Right renal cortex interstitium (tissue), 3 donors: ENCODE results near the gene EPHA5. TPM values are rescaled to one million over a fixed set of nuclear protein-coding genes. Genes with fewer than 3 reads are reported as not detected.

Experiments
- DNase-seq, 3 donors: peaks; one replicate each; pipeline ENCODE4 v3.0.0-alpha.2; 2013; ENCODE audit warnings: low read depth in 3 of 3, low spot score in 2 of 3
- polyA plus RNA-seq, 3 donors: library from polyadenylated mRNA; unstranded; fragments of 120-200 nt; gene quantifications; one replicate each; pipeline ENCODE4 v1.2.1, GENCODE V29; 2013; ENCODE audit not compliant: insufficient read length in 3 of 3

EPHA5 gene
- under 1 TPM; 0.34 to 0.57 (median 0.46) TPM for polyA plus RNA-seq

- DNase-seq = peak; percentile 53 to 62 (median 56)
Measured at GRCh38 chr4:65670331-65671031, at the start of gene EPHA5. TSS of gene EPHA5 (minus strand) at chr4:65670489. CDS start at chr4:65669742, 747 bp downstream.

DNA sequence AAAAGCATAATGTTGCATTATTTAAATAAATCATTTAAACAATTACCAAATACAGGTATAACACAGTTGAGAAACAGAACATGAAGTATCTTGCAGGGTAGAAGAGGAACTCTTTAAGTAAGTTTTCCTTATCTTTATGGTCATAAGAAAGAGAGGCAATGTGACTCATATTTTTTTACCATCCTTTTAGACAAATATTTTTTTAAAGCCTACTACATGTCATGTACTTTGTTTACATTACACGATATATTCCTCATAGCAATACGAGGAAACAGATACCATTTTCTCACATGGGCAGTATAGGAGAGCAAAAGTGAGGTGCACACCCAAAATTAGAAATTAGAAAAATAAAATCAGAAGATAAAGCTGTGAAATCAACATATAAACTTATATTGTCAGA is 49.3 kb upstream of the EPHA5 start:
- DNase-seq = no peak

DNA sequence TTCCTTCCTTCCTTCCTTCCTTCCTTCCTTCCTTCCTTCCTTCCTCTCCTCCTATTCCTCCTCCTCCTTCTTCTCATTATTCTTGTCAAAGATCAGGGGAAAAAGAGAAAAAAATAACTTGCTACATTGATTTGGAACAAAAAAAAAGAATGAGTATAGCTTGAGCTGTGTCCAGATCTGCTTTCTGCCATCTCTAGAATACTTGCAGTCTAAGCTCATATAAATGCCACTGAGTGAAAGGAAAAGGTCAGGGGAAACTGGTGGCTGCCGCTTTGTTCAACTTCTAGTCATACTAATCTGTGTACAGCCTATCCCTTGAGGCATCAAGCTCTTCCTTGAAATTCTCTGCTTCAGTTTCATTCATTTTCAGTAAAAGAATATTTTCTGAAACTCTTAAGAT is 28.3 kb upstream of the EPHA5 start:
- no peak for DNase-seq

DNA sequence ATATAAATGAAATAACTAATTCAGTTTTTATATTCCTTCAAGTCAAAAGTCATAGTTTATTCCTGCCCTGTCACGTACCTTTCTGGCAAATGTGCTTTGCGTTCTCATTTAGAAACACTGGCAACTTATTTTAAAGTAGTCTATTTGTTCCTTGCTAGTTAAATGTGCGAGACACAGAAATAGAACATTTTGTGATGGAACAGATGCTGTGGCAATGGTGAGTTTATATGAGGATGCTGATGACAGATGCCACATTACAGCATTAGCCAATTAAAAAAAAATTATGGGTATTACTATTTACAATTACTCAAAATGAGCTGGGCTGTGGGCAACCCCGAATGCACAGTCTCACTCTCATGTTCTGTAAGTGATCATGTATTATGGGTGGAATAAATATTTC is 26.1 kb upstream of the EPHA5 start:
- no peak for DNase-seq

- no peak for DNase-seq
Measured at GRCh38 chr4:65671372-65671771, 1.1 kb upstream of the EPHA5 start.

DNA sequence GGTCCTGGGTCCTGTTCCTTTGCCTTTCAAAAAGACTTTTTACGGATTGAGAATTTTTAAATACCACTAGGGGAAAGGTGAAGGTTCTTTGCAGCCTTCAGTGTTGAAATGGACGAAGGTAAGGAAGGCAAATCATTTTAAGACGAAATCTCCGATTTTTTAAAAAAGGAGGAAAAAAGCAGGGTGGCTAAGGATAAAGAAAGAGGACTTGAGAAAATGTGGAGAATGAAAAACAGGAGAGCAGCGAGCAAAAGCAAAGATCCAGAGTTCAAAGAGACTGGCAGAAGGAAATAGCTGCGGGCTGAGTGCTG is 314 bp downstream of the EPHA5 start:
- no peak for DNase-seq

DNA sequence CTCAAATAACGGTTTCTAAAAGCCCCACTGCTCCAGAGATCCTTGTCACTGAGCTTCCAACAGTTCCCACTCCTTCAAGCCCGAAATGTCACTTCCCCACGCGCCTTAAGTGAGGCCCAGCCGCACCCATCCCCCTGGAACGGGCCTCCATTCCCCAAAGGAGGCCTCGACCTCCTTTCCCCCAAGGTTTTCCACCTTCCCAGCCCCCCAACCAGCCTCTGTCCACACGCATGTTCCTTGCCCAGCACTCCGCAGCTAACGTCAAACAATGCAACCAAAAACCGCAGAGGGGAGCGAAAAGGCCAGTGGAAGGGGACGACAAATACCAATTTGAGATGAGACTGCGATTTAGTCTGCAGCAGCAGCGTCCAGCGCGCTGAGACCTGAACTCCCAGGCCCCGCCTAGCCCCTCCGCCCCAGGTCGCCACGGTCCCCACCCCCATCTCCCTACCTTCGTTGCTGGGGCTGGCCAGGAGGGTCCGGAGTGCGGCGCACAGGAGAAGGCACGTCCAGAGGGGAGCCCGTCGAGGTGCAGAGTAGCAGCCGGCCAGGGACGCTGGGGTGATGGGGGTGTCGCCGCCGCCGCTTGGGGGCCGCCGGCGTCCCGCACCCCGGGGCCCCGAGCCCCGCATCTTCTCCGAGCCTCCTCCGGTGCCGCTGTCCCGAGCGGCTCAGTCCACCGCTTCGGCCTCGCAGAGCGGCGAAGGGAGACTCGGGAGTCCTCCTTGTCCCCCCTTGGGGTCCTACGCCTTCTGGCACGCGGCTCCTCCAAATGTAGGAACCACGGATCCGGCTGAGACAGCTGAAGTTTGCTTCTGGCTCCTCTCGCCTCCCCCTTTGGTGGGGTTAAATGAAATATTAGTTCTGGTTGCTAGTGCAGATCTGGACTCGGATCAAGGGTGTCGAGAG is 924 bp downstream of the EPHA5 start:
- DNase-seq = no peak

- no peak for DNase-seq
Measured at GRCh38 chr4:65668201-65669089, 1.8 kb downstream of the EPHA5 start.

GRCh38 chr4:65667506-65668041 is 2.7 kb downstream of the EPHA5 start:
- DNase-seq = no peak

GRCh38 chr4:65665771-65666523 is 4.3 kb downstream of the EPHA5 start:
- no peak for DNase-seq

- DNase-seq = no peak
Measured at GRCh38 chr4:65661471-65661870, 8.8 kb downstream of the EPHA5 start.

GRCh38 chr4:65658117-65658516 is 12.2 kb downstream of the EPHA5 start:
- no peak for DNase-seq

DNA sequence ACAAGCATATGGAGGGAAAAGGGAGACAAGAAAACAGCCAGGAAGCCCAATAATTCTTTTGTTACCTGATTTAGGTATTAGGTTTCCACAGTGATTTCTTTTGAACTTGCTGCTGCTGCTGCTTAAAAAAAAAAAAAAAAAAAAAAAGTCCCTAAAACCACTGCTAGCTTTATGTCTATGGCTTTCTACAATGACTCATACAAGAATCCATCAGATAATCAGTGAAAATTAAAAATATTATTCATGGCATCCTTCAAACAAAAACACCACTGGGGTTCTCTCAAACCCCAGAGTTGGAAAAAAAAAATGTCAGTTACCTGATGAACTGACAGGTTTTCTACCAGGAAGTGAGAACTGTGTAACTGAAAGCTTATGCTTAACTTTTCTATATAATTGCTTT is 14.3 kb downstream of the EPHA5 start:
- DNase-seq = no peak

DNA sequence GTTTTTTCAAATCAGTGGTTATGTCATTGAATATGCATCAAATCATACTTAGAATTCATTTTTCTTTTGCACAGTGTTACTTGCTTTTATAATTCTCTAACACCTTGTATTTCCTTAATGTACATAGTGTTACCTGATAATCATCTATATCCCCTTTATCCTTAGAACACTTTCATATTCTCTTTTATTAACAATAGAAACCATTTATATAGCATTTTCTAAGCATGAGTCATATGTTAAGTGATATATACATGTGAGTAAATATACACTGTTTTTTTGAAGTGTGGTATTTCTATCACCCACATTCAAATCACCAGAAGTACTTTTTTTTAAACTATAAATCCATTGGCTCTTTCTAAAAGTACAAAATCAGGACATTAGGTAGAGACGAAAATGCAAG is 15.3 kb downstream of the EPHA5 start:
- no peak for DNase-seq

GRCh38 chr4:65653740-65654361 is 16.4 kb downstream of the EPHA5 start:
- DNase-seq = no peak

DNA sequence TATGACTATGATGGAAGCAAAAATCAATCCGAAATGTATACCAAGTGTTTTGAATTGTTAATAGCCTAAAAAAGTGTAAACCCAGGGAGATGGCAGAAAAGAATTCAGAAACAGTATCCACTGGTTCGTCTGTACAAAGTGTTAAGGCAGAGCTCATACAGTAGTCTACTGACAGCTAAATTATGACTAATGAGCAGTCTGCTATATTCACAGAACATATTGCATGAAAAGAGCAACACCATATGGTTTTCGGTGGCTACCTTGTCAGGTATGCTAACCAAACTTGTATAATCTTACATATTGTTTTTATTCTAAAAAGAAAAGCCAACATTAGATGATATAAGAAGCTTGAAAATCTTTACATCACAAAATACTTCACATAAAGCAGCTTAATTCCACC is 18.5 kb downstream of the EPHA5 start:
- no peak for DNase-seq

- DNase-seq = no peak
Measured at GRCh38 chr4:65651031-65651430, 19.3 kb downstream of the EPHA5 start.

- DNase-seq = no peak
Measured at GRCh38 chr4:65646136-65646535, 24.2 kb downstream of the EPHA5 start.

DNA sequence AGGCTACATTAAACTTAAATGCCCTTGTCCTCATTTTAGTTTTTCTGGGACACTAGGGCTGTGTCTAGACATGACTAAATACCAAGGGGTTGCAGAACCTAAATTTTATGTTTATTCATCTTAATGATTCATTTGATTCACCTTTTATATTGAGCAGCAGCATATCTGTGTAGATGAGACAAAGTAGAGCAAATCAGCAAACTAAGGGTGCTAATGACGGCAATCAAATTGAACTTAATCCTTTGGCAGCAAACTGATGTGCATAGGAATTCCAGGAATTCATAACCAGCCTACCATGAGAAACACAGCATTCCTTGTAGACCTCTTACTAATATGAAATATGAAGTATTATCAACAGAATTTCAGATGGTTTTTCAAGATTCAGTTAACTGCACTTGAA is 25.1 kb downstream of the EPHA5 start:
- DNase-seq = no peak
